Neural cell (in vitro differentiated cells): ENCODE measurements around the gene CADPS2.

Experiments
- CTCF ChIP-seq: fragments of 450-650 bp; IDR thresholded peaks from 2 replicates; pipeline ENCODE4 v1.5.1; 2014; ENCODE audit warnings: antibody characterized with exemption, mild to moderate bottlenecking, moderate library complexity; ENCODE audit not compliant: poor library complexity, severe bottlenecking
- EP300 ChIP-seq: fragments of 450-650 bp; conservative IDR thresholded peaks from 2 replicates; pipeline ENCODE4 v1.6.1; 2014; ENCODE audit warnings: antibody characterized with exemption, mild to moderate bottlenecking, moderate library complexity; ENCODE audit not compliant: poor library complexity, severe bottlenecking
- POLR2AphosphoS5 ChIP-seq: IDR thresholded peaks from 2 replicates; pipeline ENCODE4 v1.6.1; 2012
- RAD21 ChIP-seq: fragments of 450-650 bp; conservative IDR thresholded peaks from 2 replicates; pipeline ENCODE4 v1.6.1; 2014; ENCODE audit warnings: antibody characterized with exemption, mild to moderate bottlenecking, moderate library complexity
- TAF1 ChIP-seq: IDR thresholded peaks from 2 replicates; pipeline ENCODE4 v1.6.1; 2012; ENCODE audit warnings: low read depth

GRCh38 chr7:122380992-122381391 lies 505.3 kb downstream of the CADPS2 start:
- no peak for TF ChIP-seq EP300
- no peak for TF ChIP-seq CTCF
- no peak for TF ChIP-seq TAF1
- TF ChIP-seq RAD21 = no peak
- TF ChIP-seq POLR2AphosphoS5 = no peak
